HG02981 (cell line): ENCODE data around the gene GPC5.

Experiments used
- ATAC-seq: cut with Tn5 transposase; IDR thresholded peaks from one replicate; pipeline ENCODE4 v1.9.1; 2021; ENCODE audit warnings: mild to moderate bottlenecking, moderate library complexity; ENCODE audit not compliant: unreplicated experiment

The GPC5 gene

GRCh38 chr13:91454666-91455065 lies 56.2 kb downstream of the GPC5 start:
- no peak for ATAC-seq

GRCh38 chr13:91456837-91457236 lies 58.4 kb downstream of the GPC5 start:
- ATAC-seq: no peak

- ATAC-seq: no peak
Measured at GRCh38 chr13:91459485-91459884, 61.1 kb downstream of the GPC5 start.

- no peak for ATAC-seq
Measured at GRCh38 chr13:91464336-91464735, 65.9 kb downstream of the GPC5 start.

GRCh38 chr13:91467236-91467635 lies 68.8 kb downstream of the GPC5 start:
- ATAC-seq: no peak

- ATAC-seq: no peak
Measured at GRCh38 chr13:91468301-91468700, 69.9 kb downstream of the GPC5 start.

- no peak for ATAC-seq
Measured at GRCh38 chr13:91470084-91470621, 71.7 kb downstream of the GPC5 start.

- ATAC-seq: no peak
Measured at GRCh38 chr13:91470681-91471080, 72.3 kb downstream of the GPC5 start.

- no peak for ATAC-seq
Measured at GRCh38 chr13:91482427-91482826, 84.0 kb downstream of the GPC5 start.

- no peak for ATAC-seq
Measured at GRCh38 chr13:91491980-91492379, 93.6 kb downstream of the GPC5 start.

GRCh38 chr13:91493442-91493841 lies 95.0 kb downstream of the GPC5 start:
- ATAC-seq: no peak

- no peak for ATAC-seq
Measured at GRCh38 chr13:91498298-91498697, 99.9 kb downstream of the GPC5 start.

- ATAC-seq: no peak
Measured at GRCh38 chr13:91504216-91504615, 105.8 kb downstream of the GPC5 start.

- ATAC-seq: no peak
Measured at GRCh38 chr13:91506759-91507158, 108.3 kb downstream of the GPC5 start.

GRCh38 chr13:91510058-91510457 lies 111.6 kb downstream of the GPC5 start:
- no peak for ATAC-seq

- no peak for ATAC-seq
Measured at GRCh38 chr13:91513790-91514189, 115.4 kb downstream of the GPC5 start.

- no peak for ATAC-seq
Measured at GRCh38 chr13:91516799-91517198, 118.4 kb downstream of the GPC5 start.

- peak; percentile 61 for ATAC-seq
Measured at GRCh38 chr13:91520952-91521351, 122.5 kb downstream of the GPC5 start.

GRCh38 chr13:91523116-91523515 lies 124.7 kb downstream of the GPC5 start:
- ATAC-seq: no peak

GRCh38 chr13:91526543-91527033 lies 128.2 kb downstream of the GPC5 start:
- ATAC-seq: no peak

GRCh38 chr13:91529739-91530482 lies 131.5 kb downstream of the GPC5 start:
- ATAC-seq: no peak

- no peak for ATAC-seq
Measured at GRCh38 chr13:91531646-91532045, 133.2 kb downstream of the GPC5 start.

GRCh38 chr13:91533354-91533753 lies 134.9 kb downstream of the GPC5 start:
- ATAC-seq: no peak
